ENCODE measurements around the gene ADAMTS12.

GRCh38 chr5:33939556-33940262, 47.9 kb upstream of the ADAMTS12 start:
- TF ChIP-seq POLR2A (IDR thresholded peaks at IDR 0.05) (no peak), CTCF (IDR thresholded peaks at IDR 0.05) (no peak), POLR2AphosphoS5 (IDR thresholded peaks at IDR 0.05) (no peak)

Measured in transverse colon (tissue), 4 donors.